ENCODE results near the gene EIF3L.

Gene EIF3L

GRCh38 chr22:37817705-37818408 lies 31.4 kb upstream of the EIF3L start:
- DNase-seq: peak; percentile 75

- peak; percentile 70 for DNase-seq
Measured at GRCh38 chr22:37818409-37819104, 30.7 kb upstream of the EIF3L start.

GRCh38 chr22:37819105-37819433 lies 30.1 kb upstream of the EIF3L start:
- DNase-seq: no peak

GRCh38 chr22:37820350-37820749 lies 28.9 kb upstream of the EIF3L start:
- no peak for DNase-seq

GRCh38 chr22:37822079-37822833 lies 27.0 kb upstream of the EIF3L start:
- DNase-seq: no peak

- no peak for DNase-seq
Measured at GRCh38 chr22:37823134-37823985, 25.9 kb upstream of the EIF3L start, which contains the start of gene GALR3. GALR3 (plus strand) TSS chr22:37823382; CDS start chr22:37823407, 25 bp downstream.

GRCh38 chr22:37824674-37825641 lies 24.3 kb upstream of the EIF3L start:
- no peak for DNase-seq

- no peak for DNase-seq
Measured at GRCh38 chr22:37827056-37827455, 22.2 kb upstream of the EIF3L start.

- DNase-seq: no peak
Measured at GRCh38 chr22:37830093-37830842, 19.0 kb upstream of the EIF3L start.

- DNase-seq: no peak
Measured at GRCh38 chr22:37831472-37831871, 17.7 kb upstream of the EIF3L start.

GRCh38 chr22:37832022-37832857 lies 17.0 kb upstream of the EIF3L start:
- DNase-seq: no peak

- DNase-seq: no peak
Measured at GRCh38 chr22:37842015-37842793, 7.0 kb upstream of the EIF3L start.

GRCh38 chr22:37843741-37844089 lies 5.5 kb upstream of the EIF3L start:
- DNase-seq: peak; percentile 48

GRCh38 chr22:37844904-37845329 lies 4.3 kb upstream of the EIF3L start:
- no peak for DNase-seq

- DNase-seq: no peak
Measured at GRCh38 chr22:37846433-37846832, 2.8 kb upstream of the EIF3L start.

GRCh38 chr22:37848587-37849088 lies 581 bp upstream of the EIF3L start:
- peak; percentile 26 for DNase-seq

- no peak for DNase-seq
Measured at GRCh38 chr22:37850801-37851200, 1.6 kb downstream of the EIF3L start.

- DNase-seq: no peak
Measured at GRCh38 chr22:37852418-37852817, 3.2 kb downstream of the EIF3L start.

- DNase-seq: no peak
Measured at GRCh38 chr22:37854946-37855345, 5.7 kb downstream of the EIF3L start.

Measured in stimulated activated CD4-positive, alpha-beta T cell treated with anti-CD3 and anti-CD28 coated beads, Interleukin-1b, Interleukin-23, amount 100 ng/mL, for 48 hours (primary cell).